GM18867 (cell line): ENCODE measurements around the gene TNS3.
"Not testable (repeated sequence)": the region's sequence is repeated elsewhere in the genome, so short reads cannot be mapped to it uniquely, and the experiment has no call there.

Experiments used
- ATAC-seq: cut with Tn5 transposase; IDR thresholded peaks from one replicate; pipeline ENCODE4 v1.9.1; 2021; ENCODE audit warnings: mild to moderate bottlenecking, moderate library complexity; ENCODE audit not compliant: unreplicated experiment

The TNS3 gene

DNA sequence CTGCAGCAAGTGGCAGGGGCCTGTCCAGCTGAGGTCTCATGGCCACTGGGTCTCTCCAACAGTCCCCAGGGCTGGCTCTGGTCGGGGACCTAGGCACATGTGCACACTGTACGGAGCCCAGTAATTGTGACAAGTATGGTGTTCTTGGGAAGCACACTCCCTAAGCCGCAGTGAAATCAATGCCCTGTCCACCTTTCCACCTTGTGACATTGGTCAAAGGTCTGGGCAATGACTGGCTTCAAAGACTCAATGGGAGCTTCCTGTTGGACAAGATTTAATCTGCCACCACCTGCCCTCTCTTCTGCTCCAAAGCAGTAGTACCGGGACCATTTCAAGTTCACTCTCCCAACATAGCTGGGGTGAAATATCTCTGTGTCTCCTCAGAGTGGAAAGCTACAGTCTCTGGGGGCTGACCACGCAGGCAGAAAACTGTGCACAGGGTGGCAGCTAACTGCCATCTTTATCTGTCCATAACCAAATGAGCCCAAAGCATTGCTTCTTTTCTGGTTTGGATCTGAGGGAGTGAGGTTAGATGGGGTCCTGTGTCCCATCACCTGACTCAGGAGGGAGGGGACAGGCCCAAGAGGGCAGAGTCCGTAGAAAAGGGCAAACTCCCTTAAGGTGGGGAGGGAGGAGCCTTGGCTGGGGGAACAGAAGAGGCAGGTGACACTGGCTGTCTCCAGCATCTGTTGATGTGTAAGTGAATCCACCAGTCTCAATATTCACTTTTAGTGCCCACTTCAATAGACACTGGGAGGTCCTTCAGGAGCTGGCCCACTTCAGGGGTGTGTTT is 307.7 kb downstream of the TNS3 start:
- ATAC-seq: no peak

DNA sequence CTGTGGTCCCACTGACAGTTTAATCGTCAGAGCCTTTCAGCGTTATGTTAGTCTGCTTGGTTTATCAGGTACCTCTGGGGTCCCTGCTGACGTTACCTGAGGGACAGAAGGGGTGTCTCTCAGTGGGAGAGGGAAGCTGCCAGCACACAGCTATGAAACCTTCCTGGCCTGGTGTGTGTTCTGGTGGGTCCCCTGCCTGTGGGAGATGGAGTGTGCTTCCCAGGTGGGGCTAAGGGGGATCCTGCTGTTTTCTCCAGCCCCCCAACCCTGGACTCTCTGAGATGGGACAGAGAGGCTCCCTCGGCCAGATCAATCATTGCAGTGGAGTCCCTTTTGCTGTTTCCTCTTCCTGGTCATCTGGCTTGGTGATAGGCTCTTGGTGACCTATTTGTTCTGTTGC is 308.8 kb downstream of the TNS3 start:
- ATAC-seq: no peak

DNA sequence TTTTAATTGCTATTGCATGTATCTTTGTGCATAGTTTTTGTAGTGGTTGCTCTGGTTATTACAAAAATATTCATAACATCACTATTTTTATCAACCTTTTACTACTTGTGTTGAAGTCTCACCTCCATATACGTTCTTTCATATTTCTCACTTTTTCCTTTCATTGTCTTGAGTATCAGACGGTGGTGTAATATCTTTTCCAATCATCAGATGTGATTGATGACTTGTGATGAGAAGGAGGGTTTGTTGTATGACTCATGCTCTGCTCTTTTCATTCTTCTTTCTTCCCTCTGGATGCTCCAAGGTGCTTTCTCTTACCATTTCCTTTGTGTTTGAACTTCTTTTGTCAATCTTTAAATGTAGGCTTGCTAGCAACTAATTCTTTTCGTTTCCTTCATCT is 310.2 kb downstream of the TNS3 start:
- ATAC-seq: no peak

DNA sequence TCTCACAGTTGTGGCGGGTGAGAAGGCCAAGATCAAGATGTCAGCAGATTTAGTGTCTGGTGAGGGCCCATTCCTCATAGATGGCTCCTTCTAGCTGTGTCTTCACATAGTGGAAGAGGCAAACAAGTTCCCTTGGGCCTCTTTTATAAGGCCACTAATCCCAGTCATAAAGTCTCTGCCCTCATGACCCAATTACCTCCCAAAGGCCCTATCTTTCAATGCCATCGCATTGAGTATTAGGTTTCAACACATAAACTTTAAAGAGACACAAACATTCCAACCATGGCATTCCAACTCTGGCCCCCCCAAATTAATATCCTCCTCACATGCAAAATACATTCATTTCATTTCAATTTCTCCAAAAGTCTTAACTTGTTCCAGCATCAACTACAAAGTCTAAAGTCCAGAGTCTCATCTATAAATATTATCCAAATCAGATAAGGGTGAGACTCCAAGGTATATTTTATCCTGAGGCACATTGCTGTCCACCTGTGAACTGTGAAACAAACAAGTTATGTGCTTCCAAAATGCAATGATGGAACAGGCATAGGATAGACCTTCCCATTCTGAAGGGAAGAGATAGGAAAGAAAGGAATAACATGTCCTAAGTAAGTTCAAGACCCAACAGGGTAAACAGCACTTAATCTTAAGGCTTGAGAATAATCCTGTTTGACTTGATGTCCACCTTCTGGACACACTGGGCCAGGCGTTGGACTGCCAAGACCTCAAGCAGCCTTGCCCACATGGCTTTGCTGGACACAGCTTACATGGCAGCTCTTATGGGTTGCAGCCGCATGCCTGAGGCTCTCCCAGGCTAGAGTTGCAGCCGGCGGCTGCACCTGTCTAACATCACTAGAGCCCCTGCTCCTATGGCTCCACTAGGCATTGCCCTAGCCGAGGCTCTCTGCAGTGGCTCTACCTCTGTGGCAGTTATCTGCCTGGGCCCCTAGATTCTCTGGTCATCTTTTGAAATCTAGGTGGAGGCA is 312.8 kb downstream of the TNS3 start:
- ATAC-seq: no peak

DNA sequence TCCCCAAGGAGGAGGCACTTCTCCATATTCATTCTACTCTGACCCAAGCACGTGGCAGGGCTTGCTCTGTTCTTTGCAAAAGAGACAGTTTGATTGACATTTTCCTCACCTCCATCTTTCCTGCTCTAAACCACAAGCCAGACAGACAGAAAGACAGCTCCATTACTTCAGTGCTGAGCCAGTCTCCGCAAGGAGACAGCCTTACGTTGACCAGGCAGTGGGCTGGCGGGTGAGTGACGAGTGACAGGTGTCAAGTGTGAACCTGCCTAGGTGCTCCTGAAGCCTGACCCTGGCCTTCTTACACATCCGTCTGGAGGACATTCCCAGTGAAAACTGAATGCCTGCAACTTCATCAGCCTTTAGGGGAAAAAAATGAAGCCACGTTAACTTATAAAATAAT is 314.6 kb downstream of the TNS3 start:
- ATAC-seq: no peak

DNA sequence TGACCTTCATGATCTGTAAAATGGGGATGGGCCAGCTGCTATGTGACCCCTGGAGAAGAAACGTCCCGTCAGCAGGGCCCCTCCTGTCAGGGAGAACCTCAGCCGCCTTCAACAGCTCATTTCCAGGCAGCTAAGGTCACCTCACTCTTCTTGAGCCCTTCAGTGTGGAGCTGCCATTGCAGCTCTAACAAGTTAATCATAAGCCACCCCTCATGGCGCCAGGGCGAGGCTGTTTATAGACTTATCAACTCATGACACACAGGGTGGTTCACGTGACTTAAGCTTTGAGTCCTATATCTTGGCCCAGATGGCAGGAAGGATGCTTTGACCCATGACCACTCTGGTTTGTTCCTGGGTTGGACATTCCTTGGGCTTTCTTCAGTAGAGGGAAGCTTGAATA is 315.1 kb downstream of the TNS3 start:
- ATAC-seq: no peak

DNA sequence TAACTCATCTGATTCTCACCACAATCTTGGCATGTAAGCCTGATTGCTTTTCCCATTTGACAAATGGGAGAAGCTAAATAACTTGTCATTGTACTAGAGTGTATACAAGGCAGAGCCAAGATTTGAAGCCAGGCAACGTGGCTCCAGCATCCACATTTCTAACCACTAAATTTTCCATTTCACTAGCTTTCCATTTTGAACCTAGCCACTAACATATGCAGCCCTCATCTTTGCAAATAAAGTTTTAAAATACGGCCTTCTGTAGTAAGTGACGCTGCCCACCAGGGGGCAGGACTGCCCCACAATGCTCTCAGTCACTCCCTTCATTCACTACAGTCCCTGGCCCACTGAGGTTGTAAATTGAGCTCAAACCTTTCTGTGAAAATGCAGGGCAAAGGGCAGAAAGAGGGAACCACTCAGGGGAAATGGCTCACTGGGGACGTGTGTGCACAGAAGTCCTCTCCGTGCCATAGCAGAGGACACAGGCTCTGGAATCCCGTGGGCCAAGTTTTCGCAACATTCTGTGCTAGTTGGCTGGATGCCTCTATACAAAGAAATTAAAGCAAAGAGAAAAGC is 315.7 kb downstream of the TNS3 start:
- peak; percentile 87 for ATAC-seq

DNA sequence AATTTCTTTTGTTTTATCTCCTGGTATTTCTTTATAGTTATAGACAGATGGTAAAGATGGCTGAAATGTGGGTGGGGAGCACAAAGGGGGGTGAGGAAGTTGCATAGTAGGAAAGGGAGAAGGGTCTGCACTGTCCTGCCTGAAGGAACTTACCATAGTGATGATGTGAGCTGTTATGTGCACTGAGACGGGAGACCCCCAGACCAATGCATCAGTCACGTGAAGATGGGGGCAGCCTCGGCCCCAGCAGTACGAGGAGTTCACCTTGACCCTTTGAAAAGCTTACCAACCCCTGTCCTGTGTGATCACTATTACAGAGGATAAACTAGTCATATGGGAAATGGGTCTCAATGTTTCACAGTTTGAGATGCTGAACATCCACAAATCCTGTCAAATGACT is 316.3 kb downstream of the TNS3 start:
- ATAC-seq: no peak

DNA sequence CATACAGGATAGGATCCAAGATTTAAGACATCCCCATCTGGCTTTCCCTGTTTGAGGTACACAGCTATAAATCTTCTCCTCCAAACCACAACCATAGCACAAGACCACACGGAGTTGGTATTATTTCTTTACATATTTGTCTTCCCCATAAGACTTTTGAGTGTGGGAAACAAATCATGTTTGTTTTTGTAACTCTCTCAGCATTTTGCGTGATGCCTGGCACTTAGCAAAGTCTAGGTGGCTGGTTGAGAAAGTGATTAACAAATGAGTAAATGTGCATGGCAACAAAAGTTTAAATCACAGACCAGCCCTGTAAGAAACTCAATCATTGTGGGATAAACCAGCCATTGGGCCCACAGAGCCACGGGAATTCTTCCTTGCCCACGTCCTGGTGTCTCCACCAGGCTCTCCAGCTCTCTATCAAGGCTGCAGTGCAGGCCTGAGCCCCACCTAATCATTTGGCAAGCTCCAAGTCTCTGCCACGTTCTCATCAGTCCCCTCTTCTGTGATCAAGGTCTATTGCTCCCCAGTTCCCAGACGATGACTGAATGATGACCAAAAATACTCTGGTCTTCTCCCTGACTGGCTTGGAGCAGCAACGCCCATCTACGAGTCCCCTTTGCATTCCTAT is 317.8 kb downstream of the TNS3 start:
- ATAC-seq: no peak

DNA sequence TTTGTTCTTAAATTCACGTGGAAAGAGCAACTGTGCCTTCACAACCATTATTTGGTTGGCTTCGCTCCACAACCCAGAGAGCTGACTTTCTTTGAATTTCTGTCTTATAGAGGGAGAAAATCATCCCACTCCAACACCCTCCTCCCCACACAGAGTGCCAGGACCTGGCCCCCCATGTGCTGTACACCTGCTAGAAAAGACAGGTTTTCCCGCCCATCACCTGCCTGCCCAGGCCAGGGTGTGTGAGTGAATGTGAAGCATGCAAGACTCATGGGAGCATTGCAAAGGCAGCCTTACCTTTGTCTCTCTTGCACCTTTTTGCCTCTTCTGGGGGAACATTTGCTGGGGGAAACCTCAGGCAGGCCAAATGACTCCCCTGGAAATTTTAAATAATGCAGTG is 319.0 kb downstream of the TNS3 start:
- no peak for ATAC-seq

DNA sequence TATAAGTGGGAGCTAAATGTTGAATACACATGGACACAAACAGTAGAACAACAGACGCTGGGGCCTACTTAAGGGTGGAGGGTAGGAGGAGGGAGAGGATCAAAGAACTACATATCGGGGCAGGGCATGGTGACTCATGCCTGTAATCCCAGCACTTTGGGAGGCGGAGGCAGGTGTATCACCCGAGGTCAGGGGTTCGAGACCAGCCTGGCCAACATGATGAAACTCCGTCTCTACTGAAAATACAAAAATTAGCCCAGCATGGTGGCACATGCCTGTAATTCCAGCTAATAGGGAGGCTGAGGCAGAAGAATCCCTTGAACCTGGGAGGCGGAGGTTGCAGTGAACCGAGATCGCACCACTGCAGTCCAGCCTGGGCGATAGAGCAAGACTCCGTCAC is 319.8 kb downstream of the TNS3 start:
- ATAC-seq: not testable (repeated sequence)

DNA sequence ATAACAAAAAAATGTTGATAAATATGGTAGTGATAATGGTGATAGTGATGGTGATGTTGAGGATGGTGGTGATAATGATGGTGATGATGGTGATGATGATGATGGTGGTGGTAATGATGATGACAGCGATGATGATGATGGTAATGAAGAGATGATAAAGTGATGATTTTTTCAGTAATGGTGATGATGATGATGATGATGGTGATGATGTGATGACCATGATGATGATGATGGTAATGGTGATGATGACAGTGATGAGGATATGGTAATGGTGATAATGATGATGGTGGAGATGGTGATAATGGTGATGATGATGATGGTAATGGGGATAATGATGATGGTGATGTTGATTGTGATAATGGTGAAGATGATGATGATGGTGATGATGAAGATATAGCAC is 321.6 kb downstream of the TNS3 start:
- ATAC-seq: no peak

DNA sequence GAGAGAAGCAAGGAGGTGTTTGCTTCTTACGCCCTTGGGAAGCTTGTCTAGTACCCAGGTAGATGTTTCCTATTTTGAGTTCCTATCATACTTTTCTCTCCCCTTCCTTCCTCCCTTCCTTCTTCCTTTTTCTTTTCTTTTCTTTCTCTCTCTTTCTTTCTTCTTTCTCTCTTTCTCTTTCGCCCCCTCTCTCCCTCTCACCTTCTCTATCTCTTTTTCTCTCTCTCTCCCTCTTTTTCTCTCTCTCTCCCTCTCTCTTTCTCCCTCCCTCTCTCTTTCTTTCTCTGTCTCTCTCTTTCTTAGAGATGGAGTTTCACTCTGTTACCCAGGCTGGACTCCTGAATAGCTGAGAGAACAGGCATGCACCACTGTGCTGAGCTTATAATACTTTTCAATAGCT is 322.2 kb downstream of the TNS3 start:
- ATAC-seq: no peak

DNA sequence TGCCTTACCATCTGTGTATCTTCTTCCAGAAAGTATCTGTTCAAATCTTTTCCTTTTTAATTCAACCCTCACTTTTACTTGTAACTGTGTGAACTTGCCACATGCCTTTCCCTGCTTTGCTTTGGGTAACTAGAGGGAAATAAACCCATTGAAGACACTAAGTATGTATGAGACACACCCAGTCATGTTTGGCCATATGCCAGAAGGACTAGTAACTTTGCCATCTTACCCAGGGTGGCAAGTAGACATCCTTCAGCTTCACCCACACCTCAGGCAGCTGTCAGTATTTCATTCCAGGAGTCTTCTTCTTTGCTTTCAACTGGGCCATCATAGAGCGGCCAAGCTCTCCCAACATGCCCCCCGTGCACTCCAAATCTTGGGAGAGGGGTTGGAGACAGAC is 323.1 kb downstream of the TNS3 start:
- ATAC-seq: no peak

DNA sequence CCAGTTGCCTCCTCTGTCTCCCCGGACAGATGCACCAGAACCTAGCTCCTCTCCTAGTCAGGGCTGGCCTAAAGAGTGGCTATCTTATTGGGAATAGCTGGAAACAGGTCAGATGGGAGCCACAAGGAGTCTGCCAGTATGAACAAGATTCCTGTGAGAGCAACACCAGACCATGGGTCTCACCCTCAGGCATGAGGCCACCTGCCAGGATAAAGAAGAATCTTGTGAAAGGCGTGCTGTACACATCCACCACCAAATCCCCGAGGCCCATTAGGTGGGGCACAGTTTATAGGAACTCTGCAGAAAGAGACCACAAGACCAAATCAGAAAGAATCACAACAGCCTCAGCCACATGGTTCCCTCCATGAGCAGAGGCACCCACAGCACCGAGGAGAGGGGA is 325.9 kb downstream of the TNS3 start:
- no peak for ATAC-seq

DNA sequence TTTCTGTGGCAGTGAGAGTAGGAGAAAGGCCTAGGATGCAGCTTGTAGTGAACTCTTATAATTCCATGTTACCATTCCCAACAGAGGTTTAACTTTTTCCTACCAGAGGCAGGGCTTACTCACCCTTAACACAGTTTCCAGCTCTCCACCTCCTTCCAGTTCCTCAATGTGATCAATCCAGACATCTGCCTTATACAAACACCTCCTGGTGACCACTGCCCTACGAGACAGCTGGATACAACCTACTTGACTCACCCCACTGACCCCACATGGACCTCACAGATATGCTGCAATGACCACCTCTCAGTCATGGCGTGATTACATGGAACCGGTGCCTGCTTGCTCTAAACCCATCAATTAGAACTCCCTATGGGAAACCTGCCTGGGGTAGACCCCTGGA is 326.5 kb downstream of the TNS3 start:
- ATAC-seq: no peak

DNA sequence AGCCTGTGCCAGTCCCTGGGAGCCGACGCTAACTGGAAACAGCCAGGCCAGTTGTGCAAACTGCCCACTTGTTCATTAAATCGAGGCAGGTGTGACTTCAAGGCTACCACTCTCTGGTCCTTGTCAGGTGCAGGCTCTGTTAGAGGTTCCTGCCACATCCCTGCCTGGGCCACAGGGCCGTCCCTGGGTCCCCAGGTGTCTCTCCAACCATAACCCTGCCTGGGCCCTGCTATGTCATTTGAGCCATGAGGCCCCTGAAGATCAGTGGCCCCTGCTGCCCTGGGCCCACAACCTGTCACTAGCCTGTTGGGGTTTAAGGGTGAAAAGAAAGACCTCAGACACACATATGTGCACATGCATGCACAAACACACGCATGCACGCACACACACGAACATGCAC is 326.9 kb downstream of the TNS3 start:
- ATAC-seq: no peak

DNA sequence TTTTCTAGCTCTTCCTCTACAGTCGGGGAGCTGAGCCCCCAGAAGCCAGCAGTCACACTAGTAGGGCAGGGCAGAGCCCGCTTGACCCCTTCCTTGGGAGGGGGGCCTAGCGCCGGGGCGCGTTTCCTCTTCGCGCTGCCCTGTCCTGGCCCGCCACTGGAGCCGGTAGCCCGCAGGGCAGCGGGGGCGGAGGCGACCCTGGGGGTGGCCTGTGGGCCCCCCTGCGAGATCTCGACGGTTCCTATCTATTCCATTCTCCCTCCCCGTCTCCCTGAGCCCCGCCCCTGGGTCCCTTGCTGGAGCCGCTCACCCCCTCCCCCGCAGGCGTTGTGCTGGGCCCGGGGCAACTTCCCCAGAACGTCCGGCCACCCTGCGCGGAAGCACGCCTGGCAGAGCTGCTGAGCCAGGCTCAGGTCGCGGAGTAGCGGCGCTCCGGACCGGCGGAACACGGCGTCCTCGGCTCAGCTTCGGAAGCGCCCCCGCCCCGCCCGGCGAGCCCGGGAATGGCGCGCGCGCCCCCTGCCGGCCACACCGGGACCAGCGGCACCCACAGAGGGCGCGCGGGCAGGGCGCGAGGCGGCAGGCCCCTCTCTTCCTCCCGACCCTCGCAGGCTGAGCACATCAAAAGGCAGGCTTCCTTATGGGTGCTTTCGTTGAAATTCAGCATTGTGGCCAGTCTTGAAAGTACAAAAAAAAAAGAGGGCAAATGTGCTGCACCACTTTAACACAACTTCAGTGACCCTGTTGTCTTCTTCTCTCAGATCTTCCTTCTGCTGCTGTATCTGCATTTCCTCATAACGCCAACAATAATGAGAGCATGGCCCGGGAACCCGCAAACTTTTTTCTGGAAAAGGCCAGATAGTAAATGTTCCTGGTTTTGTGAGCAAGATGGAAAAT is 327.6 kb downstream of the TNS3 start:
- peak; percentile 88 for ATAC-seq

DNA sequence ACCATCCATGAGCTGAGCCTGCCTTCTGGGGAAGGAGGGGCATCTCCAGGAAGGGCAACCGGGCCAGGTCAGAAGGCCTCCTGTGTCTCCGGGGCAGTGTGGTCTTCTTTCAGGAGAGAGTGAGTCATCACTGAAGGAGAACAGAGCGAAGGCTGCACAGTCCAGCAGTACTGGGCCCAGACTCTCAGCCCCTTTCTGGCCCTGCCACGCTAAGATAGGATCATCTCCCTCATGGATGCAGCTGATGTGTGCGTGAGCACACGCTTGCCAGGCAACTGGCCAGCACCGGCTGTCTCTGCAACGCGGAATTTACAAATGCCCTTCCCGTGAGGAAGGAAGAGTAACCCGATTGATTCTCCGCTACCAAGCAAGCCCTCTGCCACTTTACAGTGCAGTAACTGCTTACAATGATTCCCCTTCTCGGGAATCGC is 328.2 kb downstream of the TNS3 start:
- peak; percentile 24 for ATAC-seq

DNA sequence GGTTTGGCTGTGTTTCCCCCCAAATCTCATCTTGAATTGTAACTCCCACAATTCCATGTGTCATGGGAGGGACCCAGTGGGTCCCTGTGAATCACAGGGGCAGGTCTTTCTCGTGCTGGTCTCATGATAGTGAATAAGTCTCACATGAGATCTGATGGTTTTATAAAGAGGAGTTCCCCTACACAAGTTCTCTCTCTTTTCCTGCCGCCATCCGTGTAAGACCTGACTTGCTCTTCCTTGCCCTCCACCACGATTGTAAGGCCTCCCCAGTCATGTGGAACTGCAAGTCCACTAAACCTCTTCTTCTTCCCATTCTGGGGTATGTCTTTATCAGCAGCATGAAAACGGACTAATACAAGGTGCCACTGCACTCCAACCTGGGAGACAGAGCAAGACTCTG is 329.2 kb downstream of the TNS3 start:
- no peak for ATAC-seq
